ENCODE results near the gene CKAP2.
A peak's percentile ranks its signal among the peaks of the same experiment; 100 is the strongest.
"Not testable (repeated sequence)": the region's sequence is repeated elsewhere in the genome, so short reads cannot be mapped to it uniquely, and the experiment has no call there.

CKAP2 gene

DNA sequence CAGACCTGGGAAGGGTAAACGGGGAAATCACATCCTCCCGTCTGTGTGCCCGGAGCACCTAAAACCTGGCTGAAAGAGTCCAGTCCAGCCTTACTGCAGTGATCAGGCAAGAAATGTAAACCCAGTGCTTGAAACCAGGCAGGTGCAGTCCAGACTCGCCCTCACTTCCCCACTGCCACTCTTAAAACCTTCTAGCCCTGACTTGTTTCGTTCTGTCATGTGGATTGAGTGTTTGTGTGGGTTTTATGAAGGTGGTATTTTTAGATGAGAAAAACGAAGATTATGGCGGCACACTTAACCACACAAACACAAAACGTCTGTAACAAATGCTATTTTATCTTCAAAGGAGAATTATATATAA is 839 bp upstream of the CKAP2 start:
- DNase-seq, result no peak

GRCh38 chr13:52455677-52456041 is 381 bp downstream of the CKAP2 start:
- DNase-seq, result peak; percentile 97

- DNase-seq, result no peak
These were observed 4.4 kb downstream of the CKAP2 start for GRCh38 chr13:52459668-52460067.

GRCh38 chr13:52461265-52461664 is 6.0 kb downstream of the CKAP2 start:
- no peak for DNase-seq

- no peak for DNase-seq
These were observed 8.2 kb downstream of the CKAP2 start for GRCh38 chr13:52463526-52463925.

DNA sequence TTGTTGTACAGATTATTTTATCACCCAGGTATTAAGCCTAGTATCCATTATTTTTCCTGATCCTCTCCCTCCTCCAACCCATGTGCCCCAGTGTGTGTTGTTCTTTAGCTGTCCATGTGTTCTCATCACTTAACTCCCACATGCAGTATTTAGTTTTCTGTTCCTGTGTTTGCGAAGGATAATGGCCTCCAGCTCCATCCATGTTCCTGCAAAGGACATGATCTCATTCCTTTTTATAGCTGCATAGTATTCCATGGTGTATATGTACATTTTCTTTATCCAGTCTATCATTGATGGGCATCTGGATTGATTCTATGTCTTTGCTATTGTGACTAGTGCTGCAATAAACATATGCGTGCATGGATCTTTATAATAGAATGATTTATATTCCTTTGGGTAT is 13.2 kb downstream of the CKAP2 start:
- DNase-seq, result not testable (repeated sequence)

DNA sequence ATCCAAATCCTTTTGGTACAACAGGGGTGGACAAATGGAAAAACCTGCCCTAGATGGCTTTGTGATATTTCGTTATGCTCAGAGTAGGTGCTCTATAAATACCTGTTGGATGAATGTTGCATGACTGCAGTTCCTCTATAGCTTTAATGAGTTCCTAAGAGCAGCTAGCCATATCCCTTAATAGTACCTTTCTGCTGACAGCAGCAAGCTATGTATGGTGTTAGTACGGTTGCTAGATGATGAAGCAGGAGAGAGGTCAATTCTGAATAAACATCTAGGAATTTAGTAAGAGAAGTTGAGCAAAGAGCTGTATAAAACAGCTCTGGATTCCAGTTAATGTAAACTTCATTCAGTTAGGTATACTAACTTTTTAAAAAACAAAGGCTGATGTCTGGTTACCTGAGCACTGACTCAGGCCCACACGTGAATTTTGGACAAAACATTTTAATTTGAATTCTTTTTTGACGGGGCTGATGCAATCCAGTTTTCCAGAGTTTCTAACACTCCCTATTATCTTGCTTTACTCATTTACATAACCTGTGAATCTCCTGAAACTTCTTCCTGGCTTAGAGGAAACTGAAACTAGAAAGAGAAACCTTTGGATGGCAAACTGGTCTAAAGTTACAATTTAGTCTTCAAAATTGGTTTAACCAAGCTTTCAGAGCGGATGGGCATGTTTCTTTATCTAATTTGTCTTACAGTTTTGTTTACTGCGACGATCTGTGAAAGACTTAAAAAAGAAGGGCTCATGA is 25.6 kb downstream of the CKAP2 start:
- DNase-seq, result not testable (repeated sequence)

DNA sequence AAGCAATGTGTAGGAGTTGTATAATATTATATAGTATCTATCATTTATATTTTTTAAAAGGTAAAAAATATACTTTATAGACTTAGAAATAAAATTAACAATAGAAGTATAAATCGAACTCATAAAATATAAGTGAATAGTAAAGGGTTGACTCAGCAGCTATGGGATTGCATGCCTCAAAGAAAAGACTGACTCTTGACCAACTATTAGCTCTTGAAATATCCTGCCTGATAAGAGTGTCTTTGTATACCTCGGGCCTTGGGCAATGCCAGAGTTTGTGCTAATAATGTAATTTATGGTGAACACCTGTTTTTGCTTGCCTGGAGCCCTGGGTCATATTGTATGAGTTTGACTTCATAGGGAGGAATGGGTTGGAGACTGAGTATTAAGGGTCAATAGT is 31.8 kb downstream of the CKAP2 start:
- DNase-seq, result not testable (repeated sequence)

GRCh38 chr13:52488763-52489162 is 33.5 kb downstream of the CKAP2 start:
- DNase-seq, result not testable (repeated sequence)

GRCh38 chr13:52491015-52491414 is 35.7 kb downstream of the CKAP2 start:
- DNase-seq, result not testable (repeated sequence)

DNA sequence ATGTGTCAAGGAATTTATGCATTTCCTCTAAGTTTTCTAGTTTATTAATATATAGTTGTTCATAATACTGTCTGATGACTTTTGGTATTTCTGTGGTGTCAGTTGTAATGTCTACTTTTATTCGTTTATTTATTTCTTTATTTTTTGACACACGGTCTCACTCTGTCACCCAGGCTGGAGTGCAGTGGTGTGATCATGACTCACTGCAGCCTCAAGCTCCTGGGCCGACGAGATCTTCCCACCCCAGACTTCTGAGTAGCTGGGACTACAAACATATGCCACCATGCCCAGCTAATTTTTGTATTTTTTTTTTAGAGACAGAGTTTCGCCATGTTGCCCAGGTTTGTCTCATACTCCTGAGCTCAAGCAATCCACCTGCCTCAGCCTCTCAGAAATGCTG is 39.0 kb downstream of the CKAP2 start:
- not testable (repeated sequence) for DNase-seq

DNA sequence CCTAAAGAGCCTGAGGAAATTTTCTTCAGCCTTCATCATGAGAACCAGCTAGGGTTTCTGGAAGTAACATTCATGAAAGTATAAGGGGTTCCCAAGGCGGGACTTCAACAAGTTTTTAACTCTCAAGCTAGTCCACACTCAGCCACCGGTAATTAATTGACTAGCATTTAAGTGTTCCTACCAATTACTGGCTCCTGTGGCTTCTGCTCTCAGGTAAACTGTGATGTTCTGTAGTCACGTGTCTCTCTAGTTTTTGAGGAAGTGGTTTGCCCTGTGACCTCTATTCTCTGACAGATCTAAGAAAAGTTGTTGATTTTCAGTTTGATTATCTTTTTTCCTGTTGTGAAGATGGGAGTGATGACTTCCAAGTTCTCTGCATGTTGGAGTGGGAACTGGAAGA is 42.7 kb downstream of the CKAP2 start:
- DNase-seq, result not testable (repeated sequence)

DNA sequence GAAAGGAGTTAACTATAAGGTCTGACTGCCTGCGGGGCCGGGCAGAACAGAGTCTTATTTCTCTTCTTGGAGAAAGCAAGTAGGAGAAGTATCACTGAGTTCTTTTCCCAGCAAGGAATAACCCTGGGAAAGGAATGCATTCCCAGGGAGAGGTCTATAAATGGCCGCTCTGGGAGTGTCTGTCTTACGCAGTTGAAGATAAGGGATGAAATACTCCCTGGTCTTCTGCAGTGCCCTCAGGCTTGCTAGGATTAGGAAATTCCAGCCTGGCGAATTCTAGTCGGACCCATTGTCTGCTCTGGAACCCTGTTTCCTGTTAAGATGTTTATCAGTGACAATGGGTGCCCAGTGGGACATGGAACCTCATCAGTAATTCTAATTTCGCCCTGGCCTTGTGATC is 47.0 kb downstream of the CKAP2 start:
- not testable (repeated sequence) for DNase-seq

GRCh38 chr13:52505843-52506242 is 50.6 kb downstream of the CKAP2 start:
- not testable (repeated sequence) for DNase-seq

DNA sequence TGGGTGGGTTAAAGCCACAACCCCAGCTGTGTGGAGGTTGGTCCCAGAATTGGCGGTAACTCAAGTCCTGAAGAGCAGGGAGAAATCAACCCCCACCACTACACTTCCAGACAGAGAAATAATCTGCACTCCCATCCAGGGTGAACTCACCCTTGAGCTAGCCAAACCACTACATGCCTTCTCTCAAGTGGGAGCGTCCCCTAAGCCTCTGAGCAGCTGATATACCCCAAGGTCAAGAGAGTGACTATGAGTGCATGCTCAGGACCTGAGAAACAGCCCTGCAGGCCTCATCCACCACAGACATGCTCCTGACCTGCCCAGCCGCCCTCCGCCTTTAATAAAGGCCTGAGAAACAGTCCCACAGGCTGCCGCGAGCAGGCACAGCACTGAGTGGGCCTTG is 54.3 kb downstream of the CKAP2 start:
- DNase-seq, result not testable (repeated sequence)

- DNase-seq, result not testable (repeated sequence)
These were observed 55.0 kb downstream of the CKAP2 start for GRCh38 chr13:52510221-52510797.

DNA sequence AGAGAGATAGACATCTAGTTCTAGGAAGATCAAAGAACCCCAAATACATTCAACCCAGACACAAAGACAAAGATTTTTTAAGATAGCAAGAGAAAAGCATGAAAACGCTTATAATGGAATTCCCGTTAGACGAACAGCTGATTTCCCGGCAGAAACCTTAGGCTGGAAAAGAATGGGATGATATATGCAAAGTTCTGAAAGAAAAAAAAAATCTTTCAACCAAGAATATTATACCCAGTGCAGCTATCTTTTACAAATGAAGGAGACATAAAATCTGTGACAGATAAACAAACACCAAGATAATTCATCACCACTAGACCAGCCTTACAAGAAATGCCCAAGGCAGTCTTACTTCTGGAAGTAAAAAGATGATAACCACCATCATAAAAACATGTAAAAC is 56.3 kb downstream of the CKAP2 start:
- not testable (repeated sequence) for DNase-seq

GRCh38 chr13:52513957-52514596 is 58.8 kb downstream of the CKAP2 start:
- DNase-seq, result not testable (repeated sequence)

- not testable (repeated sequence) for DNase-seq
These were observed 68.0 kb downstream of the CKAP2 start for GRCh38 chr13:52523323-52523722.

Data from eye (tissue), 1 donor.